Measurements from ENCODE around the gene OVOL2. TPM values are rescaled to one million over a fixed set of nuclear protein-coding genes. Genes with fewer than 3 reads are reported as not detected.

Gene OVOL2
- total RNA-seq, 3 donors from 2014 or later (not counting 1 experiment from before 2014, with no cell fraction given), result not detected

DNA sequence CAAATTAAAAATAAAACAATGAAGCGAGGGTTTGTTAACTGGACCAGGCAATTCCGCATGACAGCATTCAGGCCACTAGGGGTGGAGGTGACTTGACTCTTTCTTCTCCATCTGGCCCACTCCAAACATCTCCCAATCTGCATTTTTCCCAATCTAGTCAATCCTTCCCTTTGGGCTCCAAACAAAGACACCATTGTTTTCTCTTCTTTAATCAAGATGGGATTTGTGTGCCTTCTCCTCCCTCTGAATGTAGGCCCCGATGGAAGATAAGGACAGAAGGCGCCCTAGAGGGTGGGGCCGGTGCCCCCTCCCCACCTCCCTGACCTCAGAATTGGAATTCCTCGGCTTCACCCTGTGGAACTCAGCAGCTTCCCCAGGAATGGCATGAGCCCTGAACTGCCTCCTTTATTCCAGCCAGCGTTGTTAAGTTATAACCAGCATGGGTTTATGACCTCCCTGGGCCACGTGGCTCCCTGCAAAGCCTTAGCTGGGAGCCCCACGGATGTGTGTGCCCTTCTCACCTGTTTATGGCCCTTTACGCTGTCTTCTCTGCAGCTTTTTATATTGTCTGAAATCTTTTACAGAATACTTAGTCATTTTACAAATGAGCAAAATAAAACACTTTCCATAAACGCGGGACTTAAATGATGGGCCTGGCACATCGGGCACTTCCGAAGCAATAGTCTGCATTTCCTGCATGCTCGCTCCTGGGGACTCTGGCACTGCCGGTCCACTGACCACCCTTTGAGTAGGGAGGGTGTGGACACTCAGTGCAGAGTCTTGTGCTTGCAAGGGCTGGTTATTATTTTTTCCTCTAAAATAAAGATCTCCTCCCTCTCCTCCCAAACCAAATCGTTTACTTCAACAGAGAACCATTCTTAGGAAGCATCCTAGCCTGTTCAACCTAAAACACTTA is 24.5 kb downstream of the OVOL2 start:
- no peaks in the 10 kb centered on the region for H3K36me3 Mint-ChIP-seq
- no peak for ATAC-seq
- H3K4me1 Mint-ChIP-seq, result no peaks in the 10 kb centered on the region
- H3K4me3 Mint-ChIP-seq, result no peak overlapping the region
- intact Hi-C loops (cut with micrococcal nuclease), result no loop called here
- Histone ChIP-seq H3K27ac (ENCODE audit: low read length) (no peak overlapping the region), H3K36me3 (ENCODE audit: control insufficient read depth, insufficient read depth, low read length) (no peaks in the 10 kb centered on the region), H3K4me3 (ENCODE audit: low read length) (no peak overlapping the region), H3K9me3 (ENCODE audit: control insufficient read depth, insufficient read depth, low read length) (no peaks in the 10 kb centered on the region), H3K4me1 (ENCODE audit: control insufficient read depth, insufficient read depth, low read length) (no peaks in the 10 kb centered on the region), H3K27me3 (ENCODE audit: control insufficient read depth, insufficient read depth, low read length) (no peaks in the 10 kb centered on the region)
- no peak overlapping the region for H3K27ac Mint-ChIP-seq
- DNase-seq, result no peak
- peaks cover 0 to 4% of the 10 kb centered on the region in 2 donors for H3K27me3 Mint-ChIP-seq (ENCODE audit: low read depth in 2 of 2)
- WGBS (ENCODE audit: insufficient coverage), result 88% methylated on average over 14 of the region's 17 CpGs
- H3K9me3 Mint-ChIP-seq, result no peaks in the 10 kb centered on the region
- TF ChIP-seq, protein P1, sequence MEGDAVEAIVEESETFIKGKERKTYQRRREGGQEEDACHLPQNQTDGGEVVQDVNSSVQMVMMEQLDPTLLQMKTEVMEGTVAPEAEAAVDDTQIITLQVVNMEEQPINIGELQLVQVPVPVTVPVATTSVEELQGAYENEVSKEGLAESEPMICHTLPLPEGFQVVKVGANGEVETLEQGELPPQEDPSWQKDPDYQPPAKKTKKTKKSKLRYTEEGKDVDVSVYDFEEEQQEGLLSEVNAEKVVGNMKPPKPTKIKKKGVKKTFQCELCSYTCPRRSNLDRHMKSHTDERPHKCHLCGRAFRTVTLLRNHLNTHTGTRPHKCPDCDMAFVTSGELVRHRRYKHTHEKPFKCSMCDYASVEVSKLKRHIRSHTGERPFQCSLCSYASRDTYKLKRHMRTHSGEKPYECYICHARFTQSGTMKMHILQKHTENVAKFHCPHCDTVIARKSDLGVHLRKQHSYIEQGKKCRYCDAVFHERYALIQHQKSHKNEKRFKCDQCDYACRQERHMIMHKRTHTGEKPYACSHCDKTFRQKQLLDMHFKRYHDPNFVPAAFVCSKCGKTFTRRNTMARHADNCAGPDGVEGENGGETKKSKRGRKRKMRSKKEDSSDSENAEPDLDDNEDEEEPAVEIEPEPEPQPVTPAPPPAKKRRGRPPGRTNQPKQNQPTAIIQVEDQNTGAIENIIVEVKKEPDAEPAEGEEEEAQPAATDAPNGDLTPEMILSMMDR (IDR thresholded peaks at IDR 0.05), result no peak

DNA sequence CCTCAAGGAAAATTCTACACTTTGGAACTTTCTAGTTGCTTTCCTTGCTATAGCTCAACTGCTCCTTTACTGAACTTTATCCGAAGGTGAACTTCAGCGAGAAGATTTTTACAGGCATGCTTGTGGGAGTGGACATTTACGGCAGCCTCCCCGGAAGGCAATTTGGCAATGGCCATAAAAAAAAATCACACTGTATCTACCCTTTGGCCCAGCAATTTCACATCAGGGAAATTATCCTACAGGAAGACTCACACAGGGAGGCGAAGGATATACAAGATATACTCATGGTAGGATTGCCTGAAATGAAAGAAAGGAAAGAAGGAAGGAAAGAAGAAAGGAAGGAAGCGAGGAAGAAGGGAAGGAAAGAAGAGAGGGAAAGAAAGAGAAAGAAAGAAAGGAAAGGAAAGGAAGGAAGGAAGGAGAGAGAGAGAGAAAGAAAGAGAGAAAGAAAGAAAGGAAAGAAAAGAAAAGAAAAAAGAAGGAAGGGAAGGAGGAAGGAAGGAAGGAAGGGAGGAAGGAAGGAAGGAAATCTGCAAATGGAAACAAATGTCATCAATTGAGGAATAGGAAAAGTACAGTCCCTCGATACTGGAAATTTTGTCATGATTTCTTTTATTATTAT is 25.7 kb downstream of the OVOL2 start:
- no peak for ATAC-seq
- H3K9me3 Mint-ChIP-seq, result no peaks in the 10 kb centered on the region
- H3K4me1 Mint-ChIP-seq, result no peaks in the 10 kb centered on the region

DNA sequence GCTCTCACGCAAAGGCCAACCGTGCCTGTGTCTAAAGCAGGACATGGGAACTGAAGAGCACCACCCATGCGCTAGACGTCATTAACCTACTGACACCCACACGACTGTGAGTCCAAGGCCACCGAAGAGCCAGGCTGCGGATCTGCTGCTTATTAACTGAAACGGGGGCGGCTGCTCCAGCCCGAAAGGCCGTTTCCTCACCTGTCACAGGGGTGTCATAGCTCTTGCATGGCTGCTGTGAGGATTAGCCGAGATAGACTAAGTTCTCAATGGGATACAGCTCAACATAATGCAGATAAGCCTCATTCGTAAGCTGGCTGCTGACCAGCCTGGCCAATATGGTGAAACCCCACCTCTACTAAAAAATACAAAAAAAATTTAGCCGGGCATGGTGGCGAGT is 26.7 kb downstream of the OVOL2 start:
- DNase-seq, result no peak
- Histone ChIP-seq H3K36me3 (ENCODE audit: control insufficient read depth, insufficient read depth, low read length) (no peaks in the 10 kb centered on the region), H3K4me1 (ENCODE audit: control insufficient read depth, insufficient read depth, low read length) (no peaks in the 10 kb centered on the region), H3K4me3 (ENCODE audit: low read length) (no peak overlapping the region), H3K27ac (ENCODE audit: low read length) (no peak overlapping the region), H3K27me3 (ENCODE audit: control insufficient read depth, insufficient read depth, low read length) (no peaks in the 10 kb centered on the region), H3K9me3 (ENCODE audit: control insufficient read depth, insufficient read depth, low read length) (no peaks in the 10 kb centered on the region)
- 95% methylated on average over 15 of the region's 15 CpGs for WGBS (ENCODE audit: insufficient coverage)
- Mint-ChIP-seq H3K27ac (no peak overlapping the region), H3K27me3 (ENCODE audit: low read depth in 2 of 2) (no peaks in the 10 kb centered on the region), H3K4me3 (no peak overlapping the region), H3K9me3 (no peaks in the 10 kb centered on the region), H3K4me1 (no peaks in the 10 kb centered on the region), H3K36me3 (no peaks in the 10 kb centered on the region)
- TF ChIP-seq, protein P1 (IDR thresholded peaks at IDR 0.05), result no peak
- ATAC-seq, result no peak
- intact Hi-C loops (cut with micrococcal nuclease), result no loop called here

More for the DNA sequence above, 25.7 kb downstream of the OVOL2 start:
- TF ChIP-seq, protein P1 (IDR thresholded peaks at IDR 0.05), result no peak
- H3K27me3 Mint-ChIP-seq (ENCODE audit: low read depth in 2 of 2), result no peaks in the 10 kb centered on the region
- Histone ChIP-seq H3K4me1 (ENCODE audit: control insufficient read depth, insufficient read depth, low read length) (no peaks in the 10 kb centered on the region), H3K4me3 (ENCODE audit: low read length) (no peak overlapping the region), H3K9me3 (ENCODE audit: control insufficient read depth, insufficient read depth, low read length) (no peaks in the 10 kb centered on the region), H3K27ac (ENCODE audit: low read length) (no peak overlapping the region), H3K27me3 (ENCODE audit: control insufficient read depth, insufficient read depth, low read length) (no peaks in the 10 kb centered on the region), H3K36me3 (ENCODE audit: control insufficient read depth, insufficient read depth, low read length) (no peaks in the 10 kb centered on the region)
- no peak for DNase-seq
- WGBS (ENCODE audit: insufficient coverage), result 88% methylated on average over 6 of the region's 7 CpGs
- no peak overlapping the region for H3K27ac Mint-ChIP-seq
- intact Hi-C loops (cut with micrococcal nuclease), result no loop called here
- no peak overlapping the region for H3K4me3 Mint-ChIP-seq
- H3K36me3 Mint-ChIP-seq, result no peaks in the 10 kb centered on the region
